HAP-1 (cell line): ENCODE results near the gene IRGQ.
"Not testable (repeated sequence)": the region's sequence is repeated elsewhere in the genome, so short reads cannot be mapped to it uniquely, and the experiment has no call there.

ENCODE experiments used
- DNase-seq, 2 experiments: peaks; one replicate each; pipeline ENCODE4 v3.0.0-alpha.2; 2016 to 2020; ENCODE audit warnings: low spot score in 2 of 2
- H3K27me3 ChIP-seq: fragments of 250-450 bp; sonication (Bioruptor Pico); 2 replicates; pipeline ENCODE4 v1.5.1; 2020; ENCODE audit warnings: low read depth, mild to moderate bottlenecking, moderate library complexity
- H3K36me3 ChIP-seq: fragments of 250-450 bp; sonication (Bioruptor Pico); replicated peaks from 2 replicates; pipeline ENCODE4 v1.5.1; 2020; ENCODE audit warnings: mild to moderate bottlenecking
- H3K4me1 ChIP-seq: fragments of 250-450 bp; sonication (Bioruptor Pico); 2 replicates; pipeline ENCODE4 v1.5.1; 2020; ENCODE audit warnings: mild to moderate bottlenecking
- H3K4me3 ChIP-seq: fragments of 250-450 bp; sonication (Bioruptor Pico); 2 replicates; pipeline ENCODE4 v1.5.1; 2020; ENCODE audit warnings: mild to moderate bottlenecking, moderate library complexity
- H3K9me3 ChIP-seq: fragments of 250-450 bp; sonication (Bioruptor Pico); 2 replicates; pipeline ENCODE4 v1.5.1; 2020; ENCODE audit warnings: mild to moderate bottlenecking, moderate library complexity
- in situ Hi-C: fragments of 300-500 bp; cut with MboI; formaldehyde crosslinking; loops from 3 replicates; pipeline ENCODE4 v1.14.3; 2020; ENCODE audit warnings: low sequenced_read_pairs, inconsistent platforms, mixed read lengths

The IRGQ gene

GRCh38 chr19:43598445-43599240 lies 2.7 kb upstream of the IRGQ start:
- DNase-seq: no peak
- in situ Hi-C loops: no loop called here
- Histone ChIP-seq H3K4me1 (peaks cover 10% of the 10 kb centered on the region; the same call in 1 of the 2 replicates), H3K9me3 (no peaks in the 10 kb centered on the region), H3K27me3 (no peaks in the 10 kb centered on the region), H3K36me3 (peaks cover 21% of the 10 kb centered on the region), H3K4me3 (no peak overlapping the region)

GRCh38 chr19:43597876-43598275 lies 1.9 kb upstream of the IRGQ start:
- H3K27me3 ChIP-seq: no peaks in the 10 kb centered on the region
- H3K4me1 ChIP-seq: peaks cover 10% of the 10 kb centered on the region; the same call in 1 of the 2 replicates
- no peaks in the 10 kb centered on the region for H3K9me3 ChIP-seq
- no peak for DNase-seq
- H3K36me3 ChIP-seq: peaks cover 29% of the 10 kb centered on the region
- in situ Hi-C loops: no loop called here
- no peak overlapping the region; the same call in 1 of the 2 replicates for H3K4me3 ChIP-seq

GRCh38 chr19:43596842-43597461 lies 1.0 kb upstream of the IRGQ start:
- no peak for DNase-seq
- Histone ChIP-seq H3K27me3 (no peaks in the 10 kb centered on the region), H3K9me3 (no peaks in the 10 kb centered on the region), H3K36me3 (peaks cover 29% of the 10 kb centered on the region), H3K4me3 (peak overlapping the region; percentile 64), H3K4me1 (peaks cover 10% of the 10 kb centered on the region; the same call in 1 of the 2 replicates)
- in situ Hi-C loops: no loop called here

GRCh38 chr19:43595605-43595998 lies 332 bp downstream of the IRGQ start:
- no peak for DNase-seq
- no peaks in the 10 kb centered on the region for H3K9me3 ChIP-seq
- H3K36me3 ChIP-seq: peaks cover 25% of the 10 kb centered on the region
- in situ Hi-C loops: no loop called here
- H3K4me3 ChIP-seq: peak overlapping the region; percentile 64
- no peaks in the 10 kb centered on the region for H3K27me3 ChIP-seq
- H3K4me1 ChIP-seq: peaks cover 10% of the 10 kb centered on the region; the same call in 1 of the 2 replicates

- Histone ChIP-seq H3K36me3 (peaks cover 25% of the 10 kb centered on the region), H3K4me1 (peaks cover 10% of the 10 kb centered on the region; the same call in 1 of the 2 replicates), H3K9me3 (no peaks in the 10 kb centered on the region), H3K27me3 (no peaks in the 10 kb centered on the region), H3K4me3 (peak overlapping the region; percentile 64)
- peak; percentile 58 to 76 for DNase-seq
- in situ Hi-C loops: loop anchor here (5.0 kb wide), 1 partner anchor 153 kb away; no protein-coding TSS in a partner anchor
Measured at GRCh38 chr19:43594710-43595604, 977 bp downstream of the IRGQ start.

GRCh38 chr19:43594081-43594697 lies 1.7 kb downstream of the IRGQ start:
- peaks cover 24% of the 10 kb centered on the region for H3K36me3 ChIP-seq
- peak overlapping the region; percentile 64 for H3K4me3 ChIP-seq
- no peak for DNase-seq
- H3K4me1 ChIP-seq: peaks cover 10% of the 10 kb centered on the region; the same call in 1 of the 2 replicates
- in situ Hi-C loops: loop anchor here (5.0 kb wide), 1 partner anchor 152 kb away; no protein-coding TSS in a partner anchor
- H3K9me3 ChIP-seq: no peaks in the 10 kb centered on the region
- H3K27me3 ChIP-seq: no peaks in the 10 kb centered on the region

GRCh38 chr19:43592800-43593350 lies 3.1 kb downstream of the IRGQ start:
- Histone ChIP-seq H3K36me3 (peaks cover 18% of the 10 kb centered on the region), H3K4me1 (peaks cover 10% of the 10 kb centered on the region; the same call in 1 of the 2 replicates), H3K9me3 (no peaks in the 10 kb centered on the region), H3K4me3 (no peak overlapping the region), H3K27me3 (no peaks in the 10 kb centered on the region)
- in situ Hi-C loops: loop anchor here (5.0 kb wide), 1 partner anchor 151 kb away; no protein-coding TSS in a partner anchor
- DNase-seq: no peak

GRCh38 chr19:43591904-43592772 lies 3.8 kb downstream of the IRGQ start:
- H3K4me1 ChIP-seq: peaks cover 7% of the 10 kb centered on the region; the same call in 1 of the 2 replicates
- no peaks in the 10 kb centered on the region for H3K9me3 ChIP-seq
- DNase-seq: no peak
- in situ Hi-C loops: loop anchor here (5.0 kb wide), 1 partner anchor 150 kb away; no protein-coding TSS in a partner anchor
- no peaks in the 10 kb centered on the region for H3K27me3 ChIP-seq
- H3K4me3 ChIP-seq: no peak overlapping the region
- H3K36me3 ChIP-seq: peaks cover 18% of the 10 kb centered on the region

- H3K27me3 ChIP-seq: no peaks in the 10 kb centered on the region
- peaks cover 18% of the 10 kb centered on the region for H3K36me3 ChIP-seq
- no peaks in the 10 kb centered on the region for H3K9me3 ChIP-seq
- in situ Hi-C loops: loop anchor here (5.0 kb wide), 1 partner anchor 147 kb away; no protein-coding TSS in a partner anchor
- no peak for DNase-seq
- no peak overlapping the region for H3K4me3 ChIP-seq
- H3K4me1 ChIP-seq: peaks cover 7% of the 10 kb centered on the region; the same call in 1 of the 2 replicates
Measured at GRCh38 chr19:43589678-43590077, 6.3 kb downstream of the IRGQ start.

- H3K9me3 ChIP-seq: no peaks in the 10 kb centered on the region
- peaks cover 17% of the 10 kb centered on the region for H3K36me3 ChIP-seq
- in situ Hi-C loops: no loop called here
- no peaks in the 10 kb centered on the region for H3K27me3 ChIP-seq
- H3K4me1 ChIP-seq: peaks cover 4% of the 10 kb centered on the region; the same call in 1 of the 2 replicates
- no peak overlapping the region for H3K4me3 ChIP-seq
- DNase-seq: no peak
Measured at GRCh38 chr19:43589277-43589676, 6.7 kb downstream of the IRGQ start.

GRCh38 chr19:43587029-43587428 lies 8.9 kb downstream of the IRGQ start:
- H3K36me3 ChIP-seq, H3K27me3 ChIP-seq, H3K4me1 ChIP-seq, in situ Hi-C loops, DNase-seq, H3K4me3 ChIP-seq, H3K9me3 ChIP-seq: not testable (repeated sequence)

- Histone ChIP-seq H3K4me1 (no peaks in the 10 kb centered on the region), H3K27me3 (no peaks in the 10 kb centered on the region), H3K4me3 (no peak overlapping the region), H3K9me3 (no peaks in the 10 kb centered on the region), H3K36me3 (0 out of 2 replicates have a peak, but pooled peaks cover 3% of the 10 kb centered on the region)
- no peak for DNase-seq
- in situ Hi-C loops: no loop called here
Measured at GRCh38 chr19:43586346-43586745, 9.6 kb downstream of the IRGQ start.
